MM.1S (cell line): ENCODE results near the gene MFSD11.

Source experiments
- DNase-seq: peaks from one replicate; pipeline ENCODE4 v3.0.0-alpha.2; 2015
- H2AFZ ChIP-seq: fragments of 300-600 bp; sonication (generic); 2 replicates; pipeline ENCODE4 v1.6.0; 2016; ENCODE audit warnings: antibody characterized with exemption, low read length
- H3F3A ChIP-seq: fragments of 300-600 bp; sonication (generic); 2 replicates; pipeline ENCODE4 v1.6.1; 2016; ENCODE audit warnings: mild to moderate bottlenecking, antibody characterized with exemption, low read length, moderate library complexity, mixed read lengths; ENCODE audit not compliant: insufficient read depth
- H3K27ac ChIP-seq: fragments of 300-600 bp; sonication (generic); 2 replicates; pipeline ENCODE4 v1.5.1; 2016; ENCODE audit warnings: mild to moderate bottlenecking, low read length
- H3K27me3 ChIP-seq: fragments of 300-600 bp; sonication (generic); replicated peaks from 2 replicates; pipeline ENCODE4 v1.6.0; 2016; ENCODE audit warnings: low read length; ENCODE audit not compliant: insufficient read depth
- H3K36me3 ChIP-seq: fragments of 300-600 bp; sonication (generic); replicated peaks from 2 replicates; pipeline ENCODE4 v1.6.1; 2016; ENCODE audit warnings: mild to moderate bottlenecking, low read length, mixed read lengths; ENCODE audit not compliant: insufficient read depth
- H3K4me1 ChIP-seq: fragments of 300-600 bp; sonication (generic); 2 replicates; pipeline ENCODE4 v1.6.1; 2016; ENCODE audit warnings: low read length, mixed read lengths
- H3K4me2 ChIP-seq: fragments of 300-600 bp; sonication (generic); 2 replicates; pipeline ENCODE4 v1.6.0; 2016; ENCODE audit warnings: low read depth, low read length
- H3K4me3 ChIP-seq: fragments of 300-600 bp; sonication (generic); 2 replicates; pipeline ENCODE4 v1.5.1; 2016; ENCODE audit warnings: low read length, mixed read lengths
- H3K79me2 ChIP-seq: fragments of 300-600 bp; sonication (generic); 2 replicates; pipeline ENCODE4 v1.6.1; 2016; ENCODE audit warnings: mixed run types, low read length, mixed read lengths
- H3K9ac ChIP-seq: fragments of 300-600 bp; sonication (generic); 2 replicates; pipeline ENCODE4 v1.6.1; 2016; ENCODE audit warnings: low read length, mixed read lengths
- H3K9me2 ChIP-seq: fragments of 300-600 bp; sonication (generic); replicated peaks from 2 replicates; pipeline ENCODE4 v1.6.1; 2016; ENCODE audit warnings: mild to moderate bottlenecking, low read length, mixed read lengths; ENCODE audit not compliant: insufficient read depth
- H3K9me3 ChIP-seq: fragments of 300-600 bp; sonication (generic); replicated peaks from 2 replicates; pipeline ENCODE4 v1.6.1; 2016; ENCODE audit warnings: mild to moderate bottlenecking, low read length, mixed read lengths; ENCODE audit not compliant: insufficient read depth
- H4K20me1 ChIP-seq: fragments of 300-600 bp; sonication (generic); 2 replicates; pipeline ENCODE4 v1.6.1; 2016; ENCODE audit warnings: mild to moderate bottlenecking, low read length, moderate library complexity, mixed read lengths; ENCODE audit not compliant: insufficient read depth
- EZH2 ChIP-seq: fragments of 300-600 bp; sonication (generic); optimal IDR thresholded peaks from 2 replicates; pipeline ENCODE3; 2017; ENCODE audit warnings: low read depth, mild to moderate bottlenecking, antibody characterized with exemption, low read length, mixed read lengths
- EZH2phosphoT487 ChIP-seq: fragments of 300-600 bp; sonication (generic); IDR thresholded peaks from 2 replicates; pipeline ENCODE4 v1.6.1; 2018; ENCODE audit warnings: antibody characterized with exemption, low read length
- TF ChIP-seq, protein P1 (sequence below): fragments of 300-600 bp; sonication (generic); IDR thresholded peaks from 2 replicates; pipeline ENCODE4 v1.5.1; 2016; ENCODE audit warnings: antibody characterized with exemption, low read length, mixed read lengths

Gene MFSD11

DNA sequence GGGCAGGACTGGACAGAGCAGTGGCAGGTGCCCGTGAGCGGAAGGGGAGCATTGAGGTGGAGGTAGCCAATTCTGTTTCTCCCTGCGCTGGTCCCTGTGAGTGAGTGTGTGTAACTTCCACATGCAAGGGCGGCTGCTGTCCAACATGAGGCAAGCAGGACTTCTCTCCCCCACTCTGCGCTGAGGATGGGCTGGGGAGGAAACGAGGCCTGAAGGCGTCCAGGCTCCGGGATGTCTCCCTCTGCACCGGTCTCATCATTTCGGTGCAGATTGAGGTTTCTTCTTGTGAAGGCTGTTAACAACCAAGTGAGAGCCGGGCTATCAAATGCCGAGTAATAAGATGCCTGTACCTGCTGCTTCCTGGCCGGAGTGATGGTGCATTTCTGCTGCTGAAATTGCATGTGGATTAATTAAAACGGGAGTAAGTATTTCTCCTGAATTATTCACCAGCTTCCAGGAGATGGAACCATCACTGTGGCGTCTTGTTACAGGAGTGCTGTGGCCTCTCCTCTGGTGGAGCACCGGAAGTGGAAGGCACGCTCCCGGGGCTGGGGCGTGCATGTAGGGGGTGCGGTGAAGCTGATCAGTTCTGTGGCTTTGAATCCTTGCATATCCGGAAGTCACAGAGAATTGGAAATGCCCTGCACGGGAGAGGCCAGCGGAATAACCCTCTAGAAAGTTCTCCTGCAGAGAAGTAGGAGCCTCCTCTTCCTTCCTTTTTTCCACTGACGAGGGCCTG is 88.6 kb downstream of the MFSD11 start:
- no peak overlapping the region for H3K4me3 ChIP-seq
- no peak overlapping the region for H3K27ac ChIP-seq
- no peak overlapping the region for H2AFZ ChIP-seq
- H3K9me3 ChIP-seq: no peaks in the 10 kb centered on the region
- H3K4me2 ChIP-seq: no peak overlapping the region
- H3K36me3 ChIP-seq: no peaks in the 10 kb centered on the region
- H3K9me2 ChIP-seq: no peaks in the 10 kb centered on the region
- DNase-seq: no peak
- no peaks in the 10 kb centered on the region for H3K27me3 ChIP-seq
- H3F3A ChIP-seq: no peaks in the 10 kb centered on the region
- no peaks in the 10 kb centered on the region for H4K20me1 ChIP-seq
- H3K79me2 ChIP-seq: no peaks in the 10 kb centered on the region
- H3K9ac ChIP-seq: no peak overlapping the region
- H3K4me1 ChIP-seq: no peaks in the 10 kb centered on the region
- TF ChIP-seq EZH2phosphoT487 (no peak), EZH2 (no peak)
- TF ChIP-seq, protein P1, sequence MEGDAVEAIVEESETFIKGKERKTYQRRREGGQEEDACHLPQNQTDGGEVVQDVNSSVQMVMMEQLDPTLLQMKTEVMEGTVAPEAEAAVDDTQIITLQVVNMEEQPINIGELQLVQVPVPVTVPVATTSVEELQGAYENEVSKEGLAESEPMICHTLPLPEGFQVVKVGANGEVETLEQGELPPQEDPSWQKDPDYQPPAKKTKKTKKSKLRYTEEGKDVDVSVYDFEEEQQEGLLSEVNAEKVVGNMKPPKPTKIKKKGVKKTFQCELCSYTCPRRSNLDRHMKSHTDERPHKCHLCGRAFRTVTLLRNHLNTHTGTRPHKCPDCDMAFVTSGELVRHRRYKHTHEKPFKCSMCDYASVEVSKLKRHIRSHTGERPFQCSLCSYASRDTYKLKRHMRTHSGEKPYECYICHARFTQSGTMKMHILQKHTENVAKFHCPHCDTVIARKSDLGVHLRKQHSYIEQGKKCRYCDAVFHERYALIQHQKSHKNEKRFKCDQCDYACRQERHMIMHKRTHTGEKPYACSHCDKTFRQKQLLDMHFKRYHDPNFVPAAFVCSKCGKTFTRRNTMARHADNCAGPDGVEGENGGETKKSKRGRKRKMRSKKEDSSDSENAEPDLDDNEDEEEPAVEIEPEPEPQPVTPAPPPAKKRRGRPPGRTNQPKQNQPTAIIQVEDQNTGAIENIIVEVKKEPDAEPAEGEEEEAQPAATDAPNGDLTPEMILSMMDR: no peak

DNA sequence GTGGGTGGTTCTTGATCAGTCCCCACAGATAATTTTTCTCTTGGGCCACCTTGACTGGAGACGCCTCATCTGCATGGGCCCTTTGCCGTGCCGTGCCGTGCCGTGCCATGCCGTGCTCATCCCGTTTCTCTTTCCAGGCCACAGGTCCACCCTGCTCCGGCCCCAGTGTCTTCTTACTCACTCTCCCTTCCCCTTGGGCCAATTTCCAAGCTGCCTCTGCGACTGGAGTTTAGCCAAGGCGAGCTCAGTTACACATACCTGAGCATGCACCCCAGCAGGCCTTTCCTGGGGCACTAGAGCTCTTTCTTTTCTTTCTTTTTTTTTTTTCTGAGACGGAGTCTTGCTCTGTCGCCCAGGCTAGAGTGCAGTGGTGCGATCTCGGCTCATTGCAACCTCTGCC is 89.8 kb downstream of the MFSD11 start:
- no peaks in the 10 kb centered on the region for H3K36me3 ChIP-seq
- no peaks in the 10 kb centered on the region for H3K9me3 ChIP-seq
- H3K4me2 ChIP-seq: no peak overlapping the region
- H3K9me2 ChIP-seq: no peaks in the 10 kb centered on the region
- DNase-seq: no peak
- H2AFZ ChIP-seq: no peak overlapping the region
- no peaks in the 10 kb centered on the region for H4K20me1 ChIP-seq
- H3F3A ChIP-seq: no peaks in the 10 kb centered on the region
- no peak overlapping the region for H3K9ac ChIP-seq
- no peaks in the 10 kb centered on the region for H3K4me1 ChIP-seq
- no peak for TF ChIP-seq EZH2phosphoT487
- TF ChIP-seq, protein P1: no peak
- no peak for TF ChIP-seq EZH2
- H3K27me3 ChIP-seq: no peaks in the 10 kb centered on the region
- H3K27ac ChIP-seq: no peak overlapping the region
- H3K4me3 ChIP-seq: no peak overlapping the region
- H3K79me2 ChIP-seq: no peaks in the 10 kb centered on the region
